K562 (cell line): ENCODE results near the gene PAIP1.

Source experiments
- ARNT ChIP-seq, 2 experiments: fragments of 450-650 bp; IDR thresholded peaks; 2 replicates each; pipeline ENCODE4 v1.6.1; 2016; ENCODE audit warnings: mild to moderate bottlenecking in 1 of 2
- CC2D1A ChIP-seq: fragments of 450-650 bp; IDR thresholded peaks from 2 replicates; pipeline ENCODE4 v1.6.1; 2017; ENCODE audit warnings: mild to moderate bottlenecking
- DPF2 ChIP-seq: fragments of 450-650 bp; IDR thresholded peaks from 2 replicates; pipeline ENCODE4 v1.6.1; 2016
- NFATC3 ChIP-seq: fragments of 450-650 bp; IDR thresholded peaks from 2 replicates; pipeline ENCODE4 v1.6.1; 2017; ENCODE audit warnings: mild to moderate bottlenecking
- NFIC ChIP-seq: fragments of 450-650 bp; IDR thresholded peaks from 2 replicates; pipeline ENCODE4 v1.6.1; 2017; ENCODE audit warnings: mild to moderate bottlenecking, inconsistent platforms
- POLR2A ChIP-seq: fragments of 450-650 bp; conservative IDR thresholded peaks from 2 replicates; pipeline ENCODE4 v1.6.1; 2016
- RHOXF2B ChIP-seq: fragments of 250-450 bp; sonication (Bioruptor Pico); conservative IDR thresholded peaks from 2 replicates; pipeline ENCODE4 v1.5.1; 2021
- TBP ChIP-seq: optimal IDR thresholded peaks from 2 replicates; pipeline ENCODE3; 2011; ENCODE audit warnings: low read depth, low read length, improper control_type of control experiment
- TGIF2 ChIP-seq: sonication (generic); formaldehyde crosslinking; IDR thresholded peaks from 2 replicates; pipeline ENCODE4 v1.8.1; 2022; ENCODE audit warnings: mild to moderate bottlenecking, missing genetic modification reagents, moderate library complexity
- TF ChIP-seq, protein P1 (sequence below), 3 experiments: IDR thresholded peaks in 2 of 3; conservative IDR thresholded peaks in 1 of 3; 2 replicates each; pipeline ENCODE4 v1.5.1; 2011 to 2012; ENCODE audit warnings: low read length in 3 of 3, mild to moderate bottlenecking in 3 of 3, control low read depth in 2 of 3, improper control_type of control experiment in 1 of 3, inconsistent platforms in 1 of 3, low read depth in 1 of 3, mixed read lengths in 1 of 3, moderate library complexity in 1 of 3; ENCODE audit not compliant: insufficient read depth in 2 of 3
- TF ChIP-seq, protein P2 (sequence below): sonication (generic); formaldehyde crosslinking; IDR thresholded peaks from 2 replicates; pipeline ENCODE4 v1.8.1; 2023; ENCODE audit warnings: mild to moderate bottlenecking, missing genetic modification reagents
- TF ChIP-seq, protein P3 (sequence below): fragments of 200-600 bp; sonication (generic); IDR thresholded peaks from one replicate; pipeline ENCODE4 v1.6.1; 2012; ENCODE audit warnings: mild to moderate bottlenecking, low read depth, low read length, inconsistent platforms
- TF ChIP-seq, protein P4 (sequence below), 2 experiments: fragments of 450-650 bp in 1 of 2; sonication (generic) in 1 of 2; formaldehyde crosslinking in 1 of 2; IDR thresholded peaks in 1 of 2; conservative IDR thresholded peaks in 1 of 2; 2 replicates each; pipeline versions ENCODE4 v1.6.1 to v1.8.1; 2016 to 2023; ENCODE audit warnings: mild to moderate bottlenecking in 2 of 2, moderate library complexity in 2 of 2, inconsistent platforms in 1 of 2, missing genetic modification reagents in 1 of 2
- TF ChIP-seq, protein P5 (sequence below): sonication (generic); formaldehyde crosslinking; IDR thresholded peaks from 2 replicates; pipeline ENCODE4 v1.8.0; 2022; ENCODE audit warnings: mild to moderate bottlenecking, low read depth, missing genetic modification reagents

DNA sequence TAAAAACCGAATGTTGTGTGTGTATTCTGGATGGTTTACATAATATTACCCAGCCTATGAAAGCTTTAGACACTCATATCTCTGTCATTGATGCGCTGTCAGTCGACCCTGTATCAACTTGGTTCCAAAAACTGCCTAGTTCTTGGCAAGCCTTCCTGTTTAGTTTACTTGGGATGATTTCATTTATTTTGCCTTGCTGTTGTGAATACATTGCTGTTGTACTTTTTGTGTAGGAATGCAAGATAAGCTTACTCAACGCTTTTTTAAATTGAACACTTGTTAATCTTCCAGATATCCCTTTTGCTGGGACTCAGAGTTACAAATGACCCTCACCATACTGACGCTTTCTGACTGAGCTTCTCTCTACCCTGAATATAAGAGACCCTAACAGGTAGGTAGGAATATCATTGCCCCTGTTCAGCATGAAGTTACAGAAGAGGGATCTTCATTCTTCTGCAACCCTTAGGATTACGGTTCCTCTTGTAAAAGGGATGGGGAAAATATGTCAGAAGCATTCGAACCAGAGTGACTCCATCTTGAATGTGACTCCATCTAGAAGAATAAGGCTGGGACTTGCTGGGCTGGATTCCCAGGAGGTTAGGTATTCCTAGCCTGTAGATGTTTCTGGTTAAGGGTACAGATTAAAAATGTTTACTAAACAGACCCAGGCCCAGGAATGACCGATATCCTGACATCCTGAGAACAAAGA lies 13.7 kb upstream of the PAIP1 start:
- TF ChIP-seq, protein P1, sequence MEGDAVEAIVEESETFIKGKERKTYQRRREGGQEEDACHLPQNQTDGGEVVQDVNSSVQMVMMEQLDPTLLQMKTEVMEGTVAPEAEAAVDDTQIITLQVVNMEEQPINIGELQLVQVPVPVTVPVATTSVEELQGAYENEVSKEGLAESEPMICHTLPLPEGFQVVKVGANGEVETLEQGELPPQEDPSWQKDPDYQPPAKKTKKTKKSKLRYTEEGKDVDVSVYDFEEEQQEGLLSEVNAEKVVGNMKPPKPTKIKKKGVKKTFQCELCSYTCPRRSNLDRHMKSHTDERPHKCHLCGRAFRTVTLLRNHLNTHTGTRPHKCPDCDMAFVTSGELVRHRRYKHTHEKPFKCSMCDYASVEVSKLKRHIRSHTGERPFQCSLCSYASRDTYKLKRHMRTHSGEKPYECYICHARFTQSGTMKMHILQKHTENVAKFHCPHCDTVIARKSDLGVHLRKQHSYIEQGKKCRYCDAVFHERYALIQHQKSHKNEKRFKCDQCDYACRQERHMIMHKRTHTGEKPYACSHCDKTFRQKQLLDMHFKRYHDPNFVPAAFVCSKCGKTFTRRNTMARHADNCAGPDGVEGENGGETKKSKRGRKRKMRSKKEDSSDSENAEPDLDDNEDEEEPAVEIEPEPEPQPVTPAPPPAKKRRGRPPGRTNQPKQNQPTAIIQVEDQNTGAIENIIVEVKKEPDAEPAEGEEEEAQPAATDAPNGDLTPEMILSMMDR (IDR thresholded peaks at IDR 0.05 in 2 of 3, conservative IDR thresholded peaks at IDR 0.05 in 1 of 3; ENCODE audit: insufficient read depth in 2 of 3, low read depth in 1 of 3, low read length in 3 of 3): no peak
- TF ChIP-seq, protein P2, sequence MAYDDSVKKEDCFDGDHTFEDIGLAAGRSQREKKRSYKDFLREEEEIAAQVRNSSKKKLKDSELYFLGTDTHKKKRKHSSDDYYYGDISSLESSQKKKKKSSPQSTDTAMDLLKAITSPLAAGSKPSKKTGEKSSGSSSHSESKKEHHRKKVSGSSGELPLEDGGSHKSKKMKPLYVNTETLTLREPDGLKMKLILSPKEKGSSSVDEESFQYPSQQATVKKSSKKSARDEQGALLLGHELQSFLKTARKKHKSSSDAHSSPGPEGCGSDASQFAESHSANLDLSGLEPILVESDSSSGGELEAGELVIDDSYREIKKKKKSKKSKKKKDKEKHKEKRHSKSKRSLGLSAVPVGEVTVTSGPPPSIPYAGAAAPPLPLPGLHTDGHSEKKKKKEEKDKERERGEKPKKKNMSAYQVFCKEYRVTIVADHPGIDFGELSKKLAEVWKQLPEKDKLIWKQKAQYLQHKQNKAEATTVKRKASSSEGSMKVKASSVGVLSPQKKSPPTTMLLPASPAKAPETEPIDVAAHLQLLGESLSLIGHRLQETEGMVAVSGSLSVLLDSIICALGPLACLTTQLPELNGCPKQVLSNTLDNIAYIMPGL: no peak
- TF ChIP-seq NFATC3 (no peak), ARNT (IDR thresholded peaks at IDR 0.05) (no peak), TBP (no peak), NFIC (no peak), DPF2 (no peak), TGIF2 (CRISPR knock-in tag) (no peak), CC2D1A (no peak), RHOXF2B (no peak), POLR2A (no peak)
- TF ChIP-seq, protein P3, sequence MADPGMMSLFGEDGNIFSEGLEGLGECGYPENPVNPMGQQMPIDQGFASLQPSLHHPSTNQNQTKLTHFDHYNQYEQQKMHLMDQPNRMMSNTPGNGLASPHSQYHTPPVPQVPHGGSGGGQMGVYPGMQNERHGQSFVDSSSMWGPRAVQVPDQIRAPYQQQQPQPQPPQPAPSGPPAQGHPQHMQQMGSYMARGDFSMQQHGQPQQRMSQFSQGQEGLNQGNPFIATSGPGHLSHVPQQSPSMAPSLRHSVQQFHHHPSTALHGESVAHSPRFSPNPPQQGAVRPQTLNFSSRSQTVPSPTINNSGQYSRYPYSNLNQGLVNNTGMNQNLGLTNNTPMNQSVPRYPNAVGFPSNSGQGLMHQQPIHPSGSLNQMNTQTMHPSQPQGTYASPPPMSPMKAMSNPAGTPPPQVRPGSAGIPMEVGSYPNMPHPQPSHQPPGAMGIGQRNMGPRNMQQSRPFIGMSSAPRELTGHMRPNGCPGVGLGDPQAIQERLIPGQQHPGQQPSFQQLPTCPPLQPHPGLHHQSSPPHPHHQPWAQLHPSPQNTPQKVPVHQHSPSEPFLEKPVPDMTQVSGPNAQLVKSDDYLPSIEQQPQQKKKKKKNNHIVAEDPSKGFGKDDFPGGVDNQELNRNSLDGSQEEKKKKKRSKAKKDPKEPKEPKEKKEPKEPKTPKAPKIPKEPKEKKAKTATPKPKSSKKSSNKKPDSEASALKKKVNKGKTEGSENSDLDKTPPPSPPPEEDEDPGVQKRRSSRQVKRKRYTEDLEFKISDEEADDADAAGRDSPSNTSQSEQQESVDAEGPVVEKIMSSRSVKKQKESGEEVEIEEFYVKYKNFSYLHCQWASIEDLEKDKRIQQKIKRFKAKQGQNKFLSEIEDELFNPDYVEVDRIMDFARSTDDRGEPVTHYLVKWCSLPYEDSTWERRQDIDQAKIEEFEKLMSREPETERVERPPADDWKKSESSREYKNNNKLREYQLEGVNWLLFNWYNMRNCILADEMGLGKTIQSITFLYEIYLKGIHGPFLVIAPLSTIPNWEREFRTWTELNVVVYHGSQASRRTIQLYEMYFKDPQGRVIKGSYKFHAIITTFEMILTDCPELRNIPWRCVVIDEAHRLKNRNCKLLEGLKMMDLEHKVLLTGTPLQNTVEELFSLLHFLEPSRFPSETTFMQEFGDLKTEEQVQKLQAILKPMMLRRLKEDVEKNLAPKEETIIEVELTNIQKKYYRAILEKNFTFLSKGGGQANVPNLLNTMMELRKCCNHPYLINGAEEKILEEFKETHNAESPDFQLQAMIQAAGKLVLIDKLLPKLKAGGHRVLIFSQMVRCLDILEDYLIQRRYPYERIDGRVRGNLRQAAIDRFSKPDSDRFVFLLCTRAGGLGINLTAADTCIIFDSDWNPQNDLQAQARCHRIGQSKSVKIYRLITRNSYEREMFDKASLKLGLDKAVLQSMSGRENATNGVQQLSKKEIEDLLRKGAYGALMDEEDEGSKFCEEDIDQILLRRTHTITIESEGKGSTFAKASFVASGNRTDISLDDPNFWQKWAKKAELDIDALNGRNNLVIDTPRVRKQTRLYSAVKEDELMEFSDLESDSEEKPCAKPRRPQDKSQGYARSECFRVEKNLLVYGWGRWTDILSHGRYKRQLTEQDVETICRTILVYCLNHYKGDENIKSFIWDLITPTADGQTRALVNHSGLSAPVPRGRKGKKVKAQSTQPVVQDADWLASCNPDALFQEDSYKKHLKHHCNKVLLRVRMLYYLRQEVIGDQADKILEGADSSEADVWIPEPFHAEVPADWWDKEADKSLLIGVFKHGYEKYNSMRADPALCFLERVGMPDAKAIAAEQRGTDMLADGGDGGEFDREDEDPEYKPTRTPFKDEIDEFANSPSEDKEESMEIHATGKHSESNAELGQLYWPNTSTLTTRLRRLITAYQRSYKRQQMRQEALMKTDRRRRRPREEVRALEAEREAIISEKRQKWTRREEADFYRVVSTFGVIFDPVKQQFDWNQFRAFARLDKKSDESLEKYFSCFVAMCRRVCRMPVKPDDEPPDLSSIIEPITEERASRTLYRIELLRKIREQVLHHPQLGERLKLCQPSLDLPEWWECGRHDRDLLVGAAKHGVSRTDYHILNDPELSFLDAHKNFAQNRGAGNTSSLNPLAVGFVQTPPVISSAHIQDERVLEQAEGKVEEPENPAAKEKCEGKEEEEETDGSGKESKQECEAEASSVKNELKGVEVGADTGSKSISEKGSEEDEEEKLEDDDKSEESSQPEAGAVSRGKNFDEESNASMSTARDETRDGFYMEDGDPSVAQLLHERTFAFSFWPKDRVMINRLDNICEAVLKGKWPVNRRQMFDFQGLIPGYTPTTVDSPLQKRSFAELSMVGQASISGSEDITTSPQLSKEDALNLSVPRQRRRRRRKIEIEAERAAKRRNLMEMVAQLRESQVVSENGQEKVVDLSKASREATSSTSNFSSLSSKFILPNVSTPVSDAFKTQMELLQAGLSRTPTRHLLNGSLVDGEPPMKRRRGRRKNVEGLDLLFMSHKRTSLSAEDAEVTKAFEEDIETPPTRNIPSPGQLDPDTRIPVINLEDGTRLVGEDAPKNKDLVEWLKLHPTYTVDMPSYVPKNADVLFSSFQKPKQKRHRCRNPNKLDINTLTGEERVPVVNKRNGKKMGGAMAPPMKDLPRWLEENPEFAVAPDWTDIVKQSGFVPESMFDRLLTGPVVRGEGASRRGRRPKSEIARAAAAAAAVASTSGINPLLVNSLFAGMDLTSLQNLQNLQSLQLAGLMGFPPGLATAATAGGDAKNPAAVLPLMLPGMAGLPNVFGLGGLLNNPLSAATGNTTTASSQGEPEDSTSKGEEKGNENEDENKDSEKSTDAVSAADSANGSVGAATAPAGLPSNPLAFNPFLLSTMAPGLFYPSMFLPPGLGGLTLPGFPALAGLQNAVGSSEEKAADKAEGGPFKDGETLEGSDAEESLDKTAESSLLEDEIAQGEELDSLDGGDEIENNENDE: no peak
- TF ChIP-seq, protein P4, sequence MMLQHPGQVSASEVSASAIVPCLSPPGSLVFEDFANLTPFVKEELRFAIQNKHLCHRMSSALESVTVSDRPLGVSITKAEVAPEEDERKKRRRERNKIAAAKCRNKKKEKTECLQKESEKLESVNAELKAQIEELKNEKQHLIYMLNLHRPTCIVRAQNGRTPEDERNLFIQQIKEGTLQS (IDR thresholded peaks at IDR 0.05): no peak
- TF ChIP-seq, protein P4 (CRISPR knock-in tag; conservative IDR thresholded peaks at IDR 0.05): no peak
- TF ChIP-seq, protein P5, sequence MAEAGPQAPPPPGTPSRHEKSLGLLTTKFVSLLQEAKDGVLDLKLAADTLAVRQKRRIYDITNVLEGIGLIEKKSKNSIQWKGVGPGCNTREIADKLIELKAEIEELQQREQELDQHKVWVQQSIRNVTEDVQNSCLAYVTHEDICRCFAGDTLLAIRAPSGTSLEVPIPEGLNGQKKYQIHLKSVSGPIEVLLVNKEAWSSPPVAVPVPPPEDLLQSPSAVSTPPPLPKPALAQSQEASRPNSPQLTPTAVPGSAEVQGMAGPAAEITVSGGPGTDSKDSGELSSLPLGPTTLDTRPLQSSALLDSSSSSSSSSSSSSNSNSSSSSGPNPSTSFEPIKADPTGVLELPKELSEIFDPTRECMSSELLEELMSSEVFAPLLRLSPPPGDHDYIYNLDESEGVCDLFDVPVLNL: no peak
